ENCODE measurements around the gene RELCH.

DNA sequence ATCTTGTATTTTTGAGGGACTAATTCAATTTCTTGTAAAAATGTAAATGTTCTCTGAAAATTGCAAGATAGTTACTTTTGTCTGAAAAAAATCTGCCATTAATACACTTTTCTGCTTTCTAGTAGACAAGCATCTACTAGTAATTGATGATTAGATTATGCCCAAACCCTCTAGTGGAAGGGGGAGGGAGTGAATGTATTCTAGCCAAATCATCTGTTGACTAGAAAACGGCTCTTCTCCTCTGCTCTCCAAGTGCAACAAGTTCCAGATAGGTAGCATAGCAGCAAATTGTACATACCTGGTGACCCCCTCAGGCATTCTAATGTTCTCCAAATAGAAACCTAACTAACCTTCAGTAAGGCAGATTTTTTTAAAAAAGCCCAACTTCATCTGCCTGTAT, 58.6 kb downstream of the RELCH start:
- TF ChIP-seq, protein P1, sequence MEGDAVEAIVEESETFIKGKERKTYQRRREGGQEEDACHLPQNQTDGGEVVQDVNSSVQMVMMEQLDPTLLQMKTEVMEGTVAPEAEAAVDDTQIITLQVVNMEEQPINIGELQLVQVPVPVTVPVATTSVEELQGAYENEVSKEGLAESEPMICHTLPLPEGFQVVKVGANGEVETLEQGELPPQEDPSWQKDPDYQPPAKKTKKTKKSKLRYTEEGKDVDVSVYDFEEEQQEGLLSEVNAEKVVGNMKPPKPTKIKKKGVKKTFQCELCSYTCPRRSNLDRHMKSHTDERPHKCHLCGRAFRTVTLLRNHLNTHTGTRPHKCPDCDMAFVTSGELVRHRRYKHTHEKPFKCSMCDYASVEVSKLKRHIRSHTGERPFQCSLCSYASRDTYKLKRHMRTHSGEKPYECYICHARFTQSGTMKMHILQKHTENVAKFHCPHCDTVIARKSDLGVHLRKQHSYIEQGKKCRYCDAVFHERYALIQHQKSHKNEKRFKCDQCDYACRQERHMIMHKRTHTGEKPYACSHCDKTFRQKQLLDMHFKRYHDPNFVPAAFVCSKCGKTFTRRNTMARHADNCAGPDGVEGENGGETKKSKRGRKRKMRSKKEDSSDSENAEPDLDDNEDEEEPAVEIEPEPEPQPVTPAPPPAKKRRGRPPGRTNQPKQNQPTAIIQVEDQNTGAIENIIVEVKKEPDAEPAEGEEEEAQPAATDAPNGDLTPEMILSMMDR (IDR thresholded peaks at IDR 0.05; ENCODE audit: low read depth, low read length, poor library complexity, severe bottlenecking) = no peak
- TF ChIP-seq EZH2phosphoT487 (IDR thresholded peaks at IDR 0.05; ENCODE audit: borderline replicate concordance, low read length) = no peak

Measured in DOHH2 (cell line).